B cell (primary cell): ENCODE data around the gene DYRK1A. TPM values are rescaled to one million over a fixed set of nuclear protein-coding genes. Genes with fewer than 3 reads are reported as not detected.

Experiments used
- ATAC-seq: fragments of 200-7000 bp; cut with Tn5 transposase; one replicate; pipeline ENCODE4 v1.10.0; 2021; ENCODE audit warnings: low read depth, mild to moderate bottlenecking, moderate number of reproducible peaks, moderate library complexity
- CTCF ChIA-PET: fragments of 350-600 bp; sonication (Branson Sonifier 250); formaldehyde crosslinking; loops from one replicate; lab custom pipeline; 2021; ENCODE audit warnings: antibody characterized with exemption, inconsistent platforms; lab: Charles Lee
- POLR2A ChIA-PET: fragments of 350-600 bp; sonication (Branson Sonifier 250); formaldehyde crosslinking; loops from one replicate; lab custom pipeline; 2021; ENCODE audit warnings: antibody characterized with exemption; lab: Charles Lee
- DNase-seq: peaks from one replicate; pipeline ENCODE4 v3.0.0; 2013
- H2AFZ ChIP-seq: 2 replicates; pipeline ENCODE4 v1.6.1; 2012; ENCODE audit warnings: mild to moderate bottlenecking, low read depth, low read length; ENCODE audit not compliant: insufficient read depth, poor library complexity, severe bottlenecking
- H3K27ac ChIP-seq, 2 donors: 1 replicate in 1 of 2; 2 replicates in 1 of 2; pipeline ENCODE4 v1.5.1; 2012 to 2013; ENCODE audit warnings: low read length in 2 of 2, mild to moderate bottlenecking in 2 of 2, moderate library complexity in 1 of 2
- H3K27me3 ChIP-seq, 4 experiments: fragments of 200-600 bp in 1 of 4; sonication (generic) in 1 of 4; replicated peaks in 1 of 4; 1 replicate in 2 of 4; 2 replicates in 2 of 4; pipeline versions ENCODE4 v1.6.1 to v1.7.0; 2013 to 2016; ENCODE audit warnings: low read length in 3 of 4, mild to moderate bottlenecking in 2 of 4, mixed read lengths in 1 of 4, moderate library complexity in 1 of 4; ENCODE audit not compliant: insufficient read depth in 4 of 4, control insufficient read depth in 3 of 4; ENCODE audit errors: control extremely low read depth in 1 of 4
- H3K36me3 ChIP-seq, 2 experiments: replicated peaks in 1 of 2; 1 replicate in 1 of 2; 2 replicates in 1 of 2; pipeline versions ENCODE4 v1.6.1 to v1.7.1; 2013; ENCODE audit warnings: low read length in 1 of 2; ENCODE audit not compliant: insufficient read depth in 2 of 2, control insufficient read depth in 1 of 2; ENCODE audit errors: control extremely low read depth in 1 of 2, extremely low read depth in 1 of 2
- H3K4me1 ChIP-seq, 2 donors: fragments of 200-600 bp in 1 of 2; sonication (generic) in 1 of 2; 1 replicate in 1 of 2; 2 replicates in 1 of 2; pipeline versions ENCODE4 v1.5.1 to v1.6.1; 2013 to 2017; ENCODE audit warnings: low read length in 2 of 2; ENCODE audit not compliant: control insufficient read depth in 2 of 2, insufficient read depth in 2 of 2
- H3K4me2 ChIP-seq: replicated peaks from 2 replicates; pipeline ENCODE3; 2012; ENCODE audit warnings: mild to moderate bottlenecking, low read depth, low read length; ENCODE audit not compliant: poor library complexity, severe bottlenecking
- H3K4me3 ChIP-seq, 5 experiments: fragments of 200-600 bp in 1 of 5; sonication (generic) in 1 of 5; 1 replicate in 3 of 5; 2 replicates in 2 of 5; pipeline versions ENCODE4 v1.5.1 to v1.7.0; 2011 to 2016; ENCODE audit warnings: low read length in 4 of 5, mild to moderate bottlenecking in 4 of 5, low read depth in 2 of 5, control low read depth in 1 of 5, moderate library complexity in 1 of 5; ENCODE audit not compliant: insufficient read depth in 1 of 5; ENCODE audit errors: control extremely low read depth in 1 of 5, extremely low read depth in 1 of 5
- H3K79me2 ChIP-seq: fragments of 200-600 bp; sonication (generic); one replicate; pipeline ENCODE4 v1.6.0; 2016; ENCODE audit warnings: low read length; ENCODE audit not compliant: control insufficient read depth, insufficient read depth
- H3K9ac ChIP-seq: fragments of 200-600 bp; sonication (generic); 2 replicates; pipeline ENCODE4 v1.6.1; 2017; ENCODE audit warnings: mild to moderate bottlenecking, low read length, moderate library complexity
- H3K9me3 ChIP-seq, 3 donors: one replicate each; pipeline versions ENCODE4 v1.6.1 to v1.7.1; 2013; ENCODE audit warnings: low read length in 2 of 3; ENCODE audit not compliant: control insufficient read depth in 2 of 3, insufficient read depth in 1 of 3; ENCODE audit errors: control extremely low read depth in 1 of 3
- H4K20me1 ChIP-seq: 2 replicates; pipeline ENCODE4 v1.6.0; 2012; ENCODE audit warnings: mild to moderate bottlenecking, low read length; ENCODE audit not compliant: insufficient read depth, control insufficient read depth, poor library complexity, severe bottlenecking
- H3K27ac Mint-ChIP-seq: one replicate; pipeline ENCODE4 v1.8.0; 2021; ENCODE audit warnings: mixed read lengths
- H3K27me3 Mint-ChIP-seq: one replicate; pipeline ENCODE4 v1.8.0; 2021; ENCODE audit warnings: mixed read lengths
- H3K4me1 Mint-ChIP-seq: one replicate; pipeline ENCODE4 v1.8.0; 2021; ENCODE audit warnings: mixed read lengths
- H3K4me3 Mint-ChIP-seq: one replicate; pipeline ENCODE4 v1.8.0; 2021; ENCODE audit warnings: mixed read lengths
- H3K9me3 Mint-ChIP-seq: one replicate; pipeline ENCODE4 v1.8.0; 2022; ENCODE audit warnings: mixed read lengths; ENCODE audit not compliant: insufficient read depth
- EZH2 ChIP-seq: IDR thresholded peaks from 2 replicates; pipeline ENCODE4 v1.6.1; 2012; ENCODE audit warnings: borderline replicate concordance, low read depth, mild to moderate bottlenecking, moderate library complexity, low read length; ENCODE audit not compliant: insufficient read depth, poor library complexity, severe bottlenecking
- WGBS: methylation state at CpG from one replicate; pipeline ENCODE4 v1.1.5; 2013; ENCODE audit warnings: missing lambda C conversion rate; ENCODE audit not compliant: insufficient coverage; 5-methylcytosine and 5-hydroxymethylcytosine counted together
- intact Hi-C: fragments of 100-400 bp; cut with micrococcal nuclease; formaldehyde crosslinking; loops from one replicate; pipeline ENCODE4 v1.10.0; 2022
- polyA plus RNA-seq: library from polyadenylated mRNA; depleted of rRNA; stranded (reverse); fragments of >200 nt; gene quantifications from 2 replicates; pipeline ENCODE4 v1.2.3, GENCODE V29; 2012
- total RNA-seq, 2 donors: library from RNA; stranded (reverse); fragments of 120-200 nt in 1 of 2; gene quantifications; 1 replicate in 1 of 2; 2 replicates in 1 of 2; pipeline versions ENCODE4 v1.2.3 to v1.2.4, GENCODE V29; 2013 to 2022
- TF ChIP-seq, protein P1 (sequence below): fragments of 200-600 bp; IDR thresholded peaks from one replicate; pipeline ENCODE4 v1.8.0; 2022; ENCODE audit warnings: antibody characterized with exemption, mild to moderate bottlenecking

Gene DYRK1A
- total and polyA plus RNA-seq, 2 donors (not counting 1 experiment from before 2014, with no cell fraction given), result 46.6 to 147 TPM

DNA sequence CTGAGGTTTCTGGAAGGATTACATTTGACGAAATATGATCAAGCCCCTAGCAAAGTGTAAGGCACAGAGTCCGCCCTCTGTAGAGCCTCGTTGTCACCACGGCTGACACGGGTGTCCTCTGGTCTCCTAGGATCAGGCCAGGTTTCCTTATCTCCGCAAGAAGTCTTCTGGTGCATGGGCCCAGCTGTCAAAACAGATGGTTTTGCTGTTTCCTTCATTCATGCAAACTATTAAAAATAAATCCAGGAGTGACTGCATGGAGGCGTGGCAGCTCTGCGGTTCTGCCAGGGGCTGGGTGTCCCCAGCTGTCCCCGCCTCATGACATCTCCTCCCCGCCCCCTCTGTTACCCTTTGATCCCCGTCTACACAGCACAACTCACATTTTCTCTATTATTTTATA is 209.0 kb downstream of the DYRK1A start:
- Histone ChIP-seq H3K36me3 (no peaks in the 10 kb centered on the region), H3K9me3 (peaks cover 0 to 16% (median 9%) of the 10 kb centered on the region in 3 donors), H3K79me2 (no peaks in the 10 kb centered on the region), H3K4me1 (no peaks in the 10 kb centered on the region), H2AFZ (no peak overlapping the region), H4K20me1 (no peaks in the 10 kb centered on the region), H3K4me2 (no peak overlapping the region), H3K27ac (no peak overlapping the region), H3K4me3 (no peak overlapping the region), H3K9ac (no peak overlapping the region), H3K27me3 (no peaks in the 10 kb centered on the region)
- Mint-ChIP-seq H3K9me3 (peaks cover 9% of the 10 kb centered on the region), H3K4me3 (no peak overlapping the region), H3K27me3 (peaks cover 33% of the 10 kb centered on the region), H3K4me1 (no peaks in the 10 kb centered on the region), H3K27ac (no peak overlapping the region)
- POLR2A ChIA-PET, result no interaction called here
- CTCF ChIA-PET, result no interaction called here
- intact Hi-C loops, result no loop called here
- DNase-seq, result no peak
- 96% methylated on average over 9 of the region's 11 CpGs for WGBS
- TF ChIP-seq, protein P1, sequence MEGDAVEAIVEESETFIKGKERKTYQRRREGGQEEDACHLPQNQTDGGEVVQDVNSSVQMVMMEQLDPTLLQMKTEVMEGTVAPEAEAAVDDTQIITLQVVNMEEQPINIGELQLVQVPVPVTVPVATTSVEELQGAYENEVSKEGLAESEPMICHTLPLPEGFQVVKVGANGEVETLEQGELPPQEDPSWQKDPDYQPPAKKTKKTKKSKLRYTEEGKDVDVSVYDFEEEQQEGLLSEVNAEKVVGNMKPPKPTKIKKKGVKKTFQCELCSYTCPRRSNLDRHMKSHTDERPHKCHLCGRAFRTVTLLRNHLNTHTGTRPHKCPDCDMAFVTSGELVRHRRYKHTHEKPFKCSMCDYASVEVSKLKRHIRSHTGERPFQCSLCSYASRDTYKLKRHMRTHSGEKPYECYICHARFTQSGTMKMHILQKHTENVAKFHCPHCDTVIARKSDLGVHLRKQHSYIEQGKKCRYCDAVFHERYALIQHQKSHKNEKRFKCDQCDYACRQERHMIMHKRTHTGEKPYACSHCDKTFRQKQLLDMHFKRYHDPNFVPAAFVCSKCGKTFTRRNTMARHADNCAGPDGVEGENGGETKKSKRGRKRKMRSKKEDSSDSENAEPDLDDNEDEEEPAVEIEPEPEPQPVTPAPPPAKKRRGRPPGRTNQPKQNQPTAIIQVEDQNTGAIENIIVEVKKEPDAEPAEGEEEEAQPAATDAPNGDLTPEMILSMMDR, result no peak
- TF ChIP-seq EZH2, result no peak
- no peak for ATAC-seq

Other genes with a start within 250 kb of the DYRK1A start
- gene VPS26C, start 99.4 kb upstream of the DYRK1A start, total RNA-seq, result 58.6 and 59.6 TPM in 2 replicates
- gene VPS26C, start 99.4 kb upstream of the DYRK1A start, polyA plus RNA-seq, result 32.3 and 34.3 TPM in 2 replicates